Common myeloid progenitor, CD34-positive (primary cell): ENCODE measurements around the gene MAGEB17.

ENCODE experiments used
- CTCF ChIA-PET: fragments of 350-600 bp; sonication (Branson Sonifier 250); formaldehyde crosslinking; loops from one replicate; lab custom pipeline; 2021; ENCODE audit warnings: antibody characterized with exemption; lab: Charles Lee
- POLR2A ChIA-PET: fragments of 350-600 bp; sonication (Branson Sonifier 250); formaldehyde crosslinking; loops from one replicate; lab custom pipeline; 2021; ENCODE audit warnings: antibody characterized with exemption; lab: Charles Lee
- DNase-seq, 3 donors: peaks; one replicate each; pipeline versions ENCODE4 v3.0.0 to v3.0.0-alpha.2; 2013
- H3K27ac ChIP-seq, 2 experiments: 1 replicate in 1 of 2; 2 replicates in 1 of 2; pipeline ENCODE4 v1.7.0; 2013; ENCODE audit warnings: inconsistent platforms in 2 of 2, low read length in 2 of 2, mild to moderate bottlenecking in 2 of 2, low read depth in 1 of 2, moderate library complexity in 1 of 2; ENCODE audit not compliant: severe bottlenecking in 2 of 2, insufficient read depth in 1 of 2, poor library complexity in 1 of 2
- H3K27me3 ChIP-seq, 5 experiments: replicated peaks in 2 of 5; 1 replicate in 3 of 5; 2 replicates in 2 of 5; pipeline versions ENCODE4 v1.6.1 to v1.7.0; 2013; ENCODE audit warnings: low read length in 4 of 5, mild to moderate bottlenecking in 2 of 5, moderate library complexity in 2 of 5, inconsistent platforms in 1 of 5; ENCODE audit not compliant: insufficient read depth in 5 of 5, control insufficient read depth in 4 of 5
- H3K36me3 ChIP-seq, 4 experiments: 1 replicate in 2 of 4; 2 replicates in 2 of 4; pipeline versions ENCODE4 v1.6.1 to v1.7.0; 2013; ENCODE audit warnings: low read length in 3 of 4, control low read depth in 1 of 4, mild to moderate bottlenecking in 1 of 4; ENCODE audit not compliant: control insufficient read depth in 4 of 4, insufficient read depth in 4 of 4
- H3K4me1 ChIP-seq, 4 experiments: 1 replicate in 3 of 4; 2 replicates in 1 of 4; pipeline versions ENCODE4 v1.6.1 to v1.7.1; 2013; ENCODE audit warnings: low read length in 3 of 4, mild to moderate bottlenecking in 3 of 4, control low read depth in 1 of 4, inconsistent platforms in 1 of 4, moderate library complexity in 1 of 4; ENCODE audit not compliant: control insufficient read depth in 4 of 4, insufficient read depth in 4 of 4; ENCODE audit errors: control extremely low read depth in 1 of 4
- H3K4me3 ChIP-seq, 7 experiments: 1 replicate in 4 of 7; 2 replicates in 3 of 7; pipeline versions ENCODE4 v1.5.1 to v1.7.0; 2013; ENCODE audit warnings: mild to moderate bottlenecking in 7 of 7, low read length in 6 of 7, moderate library complexity in 6 of 7, inconsistent platforms in 2 of 7, low read depth in 2 of 7, control low read depth in 1 of 7; ENCODE audit not compliant: insufficient read depth in 4 of 7, control insufficient read depth in 1 of 7; ENCODE audit errors: extremely low read depth in 1 of 7
- H3K9me3 ChIP-seq, 5 experiments: 1 replicate in 4 of 5; 2 replicates in 1 of 5; pipeline versions ENCODE4 v1.6.1 to v1.7.1; 2013; ENCODE audit warnings: low read length in 4 of 5, mild to moderate bottlenecking in 2 of 5, inconsistent platforms in 1 of 5, low read depth in 1 of 5, moderate library complexity in 1 of 5; ENCODE audit not compliant: control insufficient read depth in 4 of 5, insufficient read depth in 2 of 5; ENCODE audit errors: control extremely low read depth in 1 of 5
- WGBS: methylation state at CpG from one replicate; pipeline ENCODE4 v1.1.5; 2013; ENCODE audit not compliant: insufficient coverage; 5-methylcytosine and 5-hydroxymethylcytosine counted together

Gene MAGEB17

DNA sequence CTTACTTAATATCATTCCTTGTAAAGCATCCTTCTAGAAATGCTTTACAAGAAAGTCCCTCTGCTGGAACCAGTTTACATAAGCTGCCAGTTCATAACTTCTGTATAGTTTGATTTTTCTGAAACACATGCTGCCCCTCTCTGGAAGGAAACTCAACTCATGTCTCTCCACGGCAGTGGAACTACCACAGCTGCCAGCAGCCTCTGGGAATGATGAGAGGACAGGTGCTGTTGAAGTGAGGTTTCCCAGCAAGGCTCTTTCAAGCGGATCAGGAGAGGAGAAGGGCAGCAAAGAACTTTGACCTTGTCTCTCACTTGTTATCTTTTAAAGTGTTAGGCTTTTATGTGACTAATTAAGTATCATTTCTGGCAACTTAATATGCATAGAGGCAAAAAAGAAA lies 36.6 kb upstream of the MAGEB17 start:
- Histone ChIP-seq H3K27me3 (peaks cover 0 to 12% (median under 1%) of the 10 kb centered on the region in 5 experiments), H3K4me3 (no peak overlapping the region), H3K36me3 (no peaks in the 10 kb centered on the region), H3K4me1 (no peaks in the 10 kb centered on the region), H3K27ac (no peak overlapping the region), H3K9me3 (no peaks in the 10 kb centered on the region)
- ChIA-PET CTCF (no interaction called here), POLR2A (no interaction called here)
- WGBS = 70% methylated on average over 2 of the region's 2 CpGs
- no peak for DNase-seq

DNA sequence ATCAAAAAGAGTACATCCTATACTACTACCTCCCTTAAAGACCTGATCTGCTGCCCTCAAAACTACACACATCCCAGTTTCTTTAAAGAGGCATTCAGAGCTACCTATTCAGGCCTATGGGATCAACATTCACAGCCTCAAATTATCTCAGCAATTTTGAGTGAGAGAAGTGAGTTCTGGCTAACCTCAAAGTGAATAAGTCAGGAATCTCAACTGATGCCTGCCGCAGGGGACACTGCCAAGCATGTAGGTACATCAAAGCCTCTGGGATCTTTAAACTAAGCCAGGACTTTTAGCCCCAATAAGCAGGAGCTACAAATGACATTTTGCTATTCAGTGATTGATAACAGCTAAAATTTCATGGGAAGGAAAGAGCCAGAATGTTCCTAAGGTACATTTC lies 32.3 kb upstream of the MAGEB17 start:
- CTCF ChIA-PET = interaction anchor here (0.5 kb wide), 1 partner anchor 206 kb away, joined by 3 read pairs; no protein-coding TSS in a partner anchor
- no peak for DNase-seq
- Histone ChIP-seq H3K27me3 (peaks cover 0 to 15% (median 0%) of the 10 kb centered on the region in 5 experiments), H3K9me3 (no peaks in the 10 kb centered on the region), H3K4me1 (no peaks in the 10 kb centered on the region), H3K36me3 (no peaks in the 10 kb centered on the region), H3K27ac (no peak overlapping the region), H3K4me3 (no peak overlapping the region)
- WGBS = no CpG with 5 or more reads among the region's 1 CpG
- POLR2A ChIA-PET = no interaction called here

DNA sequence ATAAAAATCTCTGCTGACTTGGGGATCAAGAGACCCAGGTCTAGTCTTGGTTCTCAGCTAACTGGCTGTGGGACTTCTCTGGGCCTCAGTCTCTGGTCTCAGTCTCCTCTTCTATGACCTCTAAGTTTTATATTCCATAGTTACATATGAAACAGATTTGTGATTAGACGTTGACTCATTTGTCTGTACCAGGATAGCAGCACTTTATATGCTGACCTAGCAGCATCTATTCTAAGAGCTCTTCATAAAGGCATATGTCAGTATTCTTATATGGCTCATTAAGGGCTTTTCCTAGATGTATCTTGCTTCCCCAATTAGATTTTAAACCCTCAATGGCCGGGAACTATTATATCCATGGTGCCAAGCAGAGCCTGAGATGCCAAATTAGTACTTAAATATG lies 31.2 kb upstream of the MAGEB17 start:
- Histone ChIP-seq H3K9me3 (no peaks in the 10 kb centered on the region), H3K4me1 (no peaks in the 10 kb centered on the region), H3K27me3 (peaks cover 0 to 11% (median 0%) of the 10 kb centered on the region in 5 experiments), H3K4me3 (no peak overlapping the region), H3K36me3 (no peaks in the 10 kb centered on the region), H3K27ac (no peak overlapping the region)
- DNase-seq = no peak
- POLR2A ChIA-PET = no interaction called here
- CTCF ChIA-PET = interaction anchor here (1.6 kb wide), 2 partner anchors 10 to 205 kb away, joined by 4 to 6 read pairs; no protein-coding TSS in a partner anchor
- WGBS = 83% methylated on average over 1 of the region's 2 CpGs

- H3K4me3 ChIP-seq = no peak overlapping the region
- no peak overlapping the region for H3K27ac ChIP-seq
- H3K27me3 ChIP-seq = peaks cover 0 to 15% (median 0%) of the 10 kb centered on the region in 5 experiments
- H3K36me3 ChIP-seq = no peaks in the 10 kb centered on the region
- peak in 2 of 3 donors; percentile 11 to 25 for DNase-seq
- H3K4me1 ChIP-seq = no peaks in the 10 kb centered on the region
- POLR2A ChIA-PET = no interaction called here
- CTCF ChIA-PET = interaction anchor here (1.6 to 1.7 kb wide), 3 partner anchors 12 to 207 kb away, joined by 3 to 9 read pairs (median 4); no protein-coding TSS in a partner anchor
- H3K9me3 ChIP-seq = no peaks in the 10 kb centered on the region
Measured at GRCh38 chrX:16137416-16138107, 29.7 kb upstream of the MAGEB17 start.

DNA sequence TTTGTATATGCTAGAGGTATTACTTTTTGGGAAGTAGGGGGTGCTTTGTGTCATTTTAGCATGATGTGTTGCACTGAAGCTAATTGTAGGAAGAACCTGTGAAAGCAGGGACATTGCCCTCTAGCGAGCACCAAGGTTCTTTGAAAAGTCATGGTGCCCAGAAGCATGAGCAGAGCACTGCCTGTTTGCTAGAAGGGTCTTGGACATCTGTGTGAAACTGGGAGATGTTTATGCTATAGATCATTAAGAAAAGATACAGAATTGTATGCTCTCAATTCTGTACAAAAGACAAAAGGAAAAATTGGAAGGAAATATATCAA lies 29.2 kb upstream of the MAGEB17 start:
- no CpG with 5 or more reads among the region's 1 CpG for WGBS
- CTCF ChIA-PET = interaction anchor here (1.7 kb wide), 2 partner anchors 12 to 207 kb away, joined by 3 to 9 read pairs; no protein-coding TSS in a partner anchor

GRCh38 chrX:16140448-16140847 lies 26.8 kb upstream of the MAGEB17 start:
- DNase-seq = no peak
- H3K9me3 ChIP-seq = peaks cover 0 to 1% (median 0%) of the 10 kb centered on the region in 5 experiments
- POLR2A ChIA-PET = no interaction called here
- H3K36me3 ChIP-seq = no peaks in the 10 kb centered on the region
- CTCF ChIA-PET = no interaction called here
- 87% methylated on average over 4 of the region's 4 CpGs for WGBS
- H3K27ac ChIP-seq = no peak overlapping the region
- no peaks in the 10 kb centered on the region for H3K4me1 ChIP-seq
- peaks cover 0 to 18% (median 0%) of the 10 kb centered on the region in 5 experiments for H3K27me3 ChIP-seq
- H3K4me3 ChIP-seq = no peak overlapping the region

More for the DNA sequence above, 29.2 kb upstream of the MAGEB17 start:
- Histone ChIP-seq H3K27ac (no peak overlapping the region), H3K9me3 (no peaks in the 10 kb centered on the region), H3K27me3 (peaks cover 0 to 20% (median 0%) of the 10 kb centered on the region in 5 experiments), H3K4me1 (no peaks in the 10 kb centered on the region), H3K36me3 (no peaks in the 10 kb centered on the region), H3K4me3 (no peak overlapping the region)
- POLR2A ChIA-PET = no interaction called here
- DNase-seq = peak in 2 of 3 donors; percentile 23 to 24

- no peak overlapping the region for H3K4me3 ChIP-seq
- peaks cover 0 to 18% (median 0%) of the 10 kb centered on the region in 5 experiments for H3K27me3 ChIP-seq
- ChIA-PET CTCF (no interaction called here), POLR2A (no interaction called here)
- H3K9me3 ChIP-seq = peaks cover 0 to 1% (median 0%) of the 10 kb centered on the region in 5 experiments
- H3K4me1 ChIP-seq = no peaks in the 10 kb centered on the region
- DNase-seq = no peak
- H3K27ac ChIP-seq = no peak overlapping the region
- H3K36me3 ChIP-seq = no peaks in the 10 kb centered on the region
Measured at GRCh38 chrX:16140983-16141382, 26.3 kb upstream of the MAGEB17 start.
